IMR-90 (cell line): Measurements from ENCODE around the gene TRNAU1AP. TPM values are rescaled to one million over a fixed set of nuclear protein-coding genes. Genes with fewer than 3 reads are reported as not detected.

Experiments used
- ATAC-seq: fragments of 200-7000 bp; cut with Tn5 transposase; 2 replicates; pipeline ENCODE4 v1.9.1; 2020; ENCODE audit warnings: low read depth, mild to moderate bottlenecking, moderate library complexity
- BruUV-seq: library from RNA; stranded (reverse); fragments of 400-500 nt; replicated peaks from 2 replicates; lab custom pipeline; 2021; lab: Mats Ljungman, UMichigan
- CTCF ChIA-PET: fragments of 300-600 bp; formaldehyde crosslinking; extraction: SDS; loops from one replicate; lab custom pipeline; 2021; ENCODE audit warnings: antibody characterized with exemption; lab: Yijun Ruan, JAX
- POLR2A ChIA-PET: fragments of 300-600 bp; sonication (Branson Sonifier 250); formaldehyde crosslinking; loops from one replicate; lab custom pipeline; 2022; ENCODE audit warnings: antibody characterized with exemption; ENCODE audit not compliant: unreplicated experiment; lab: Charles Lee
- DNase-seq: peaks from one replicate; pipeline ENCODE4 v3.0.0; 2013
- H2AFZ ChIP-seq: replicated peaks from 2 replicates; pipeline ENCODE3; 2013; ENCODE audit warnings: low read length, mild to moderate bottlenecking; ENCODE audit not compliant: poor library complexity
- H2AK5ac ChIP-seq: 2 replicates; pipeline ENCODE4 v1.6.1; 2013; ENCODE audit warnings: low read depth, low read length, inconsistent platforms
- H2AK9ac ChIP-seq: replicated peaks from 2 replicates; pipeline ENCODE3; 2013; ENCODE audit warnings: mild to moderate bottlenecking, low read depth, low read length, moderate library complexity; ENCODE audit not compliant: poor library complexity
- H2BK120ac ChIP-seq: 2 replicates; pipeline ENCODE4 v1.6.1; 2013; ENCODE audit warnings: low read depth, low read length, inconsistent platforms
- H2BK15ac ChIP-seq: 3 replicates; pipeline ENCODE4 v1.6.1; 2013; ENCODE audit warnings: low read depth, low read length, inconsistent platforms
- H2BK20ac ChIP-seq: 2 replicates; pipeline ENCODE4 v1.6.1; 2013; ENCODE audit warnings: low read depth, mild to moderate bottlenecking, inconsistent platforms, low read length, moderate library complexity
- H2BK5ac ChIP-seq: 2 replicates; pipeline ENCODE4 v1.6.1; 2013; ENCODE audit warnings: mild to moderate bottlenecking, low read depth, low read length, inconsistent platforms; ENCODE audit not compliant: poor library complexity, severe bottlenecking
- H3K14ac ChIP-seq: replicated peaks from 2 replicates; pipeline ENCODE4 v1.6.1; 2013; ENCODE audit warnings: low read depth, low read length, inconsistent platforms
- H3K18ac ChIP-seq: 2 replicates; pipeline ENCODE4 v1.6.1; 2013; ENCODE audit warnings: low read depth, low read length, control low read depth
- H3K23ac ChIP-seq: 2 replicates; pipeline ENCODE4 v1.6.1; 2013; ENCODE audit warnings: low read depth, low read length, inconsistent platforms
- H3K27ac ChIP-seq: 2 replicates; pipeline ENCODE4 v1.5.1; 2013; ENCODE audit warnings: mild to moderate bottlenecking, control low read depth, low read length; ENCODE audit not compliant: insufficient read depth
- H3K27me3 ChIP-seq: 2 replicates; pipeline ENCODE4 v1.6.1; 2013; ENCODE audit warnings: low read length; ENCODE audit not compliant: control insufficient read depth, insufficient read depth
- H3K36me3 ChIP-seq: 2 replicates; pipeline ENCODE4 v1.6.1; 2013; ENCODE audit warnings: low read length, mixed read lengths; ENCODE audit not compliant: control insufficient read depth, insufficient read depth
- H3K4ac ChIP-seq: 2 replicates; pipeline ENCODE4 v1.6.1; 2013; ENCODE audit warnings: low read depth, low read length, inconsistent platforms
- H3K4me1 ChIP-seq: 2 replicates; pipeline ENCODE4 v1.6.1; 2013; ENCODE audit warnings: low read length, mixed read lengths; ENCODE audit not compliant: control insufficient read depth, insufficient read depth
- H3K4me2 ChIP-seq: 2 replicates; pipeline ENCODE4 v1.6.1; 2013; ENCODE audit warnings: low read depth, mild to moderate bottlenecking, control low read depth, low read length, moderate library complexity
- H3K4me3 ChIP-seq: 2 replicates; pipeline ENCODE4 v1.5.1; 2013; ENCODE audit warnings: low read depth, mild to moderate bottlenecking, control low read depth, low read length, moderate library complexity; ENCODE audit not compliant: insufficient read depth
- H3K56ac ChIP-seq: 2 replicates; pipeline ENCODE4 v1.6.1; 2013; ENCODE audit warnings: low read length, inconsistent platforms; ENCODE audit not compliant: insufficient read depth; ENCODE audit errors: extremely low read depth
- H3K79me1 ChIP-seq, 2 experiments: 2 replicates each; pipeline ENCODE4 v1.6.1; 2013; ENCODE audit warnings: low read length in 2 of 2, inconsistent platforms in 1 of 2, low read depth in 1 of 2
- H3K9ac ChIP-seq: 2 replicates; pipeline ENCODE4 v1.6.1; 2013; ENCODE audit warnings: low read depth, low read length, control low read depth
- H3K9me1 ChIP-seq: 2 replicates; pipeline ENCODE4 v1.6.1; 2013; ENCODE audit warnings: low read length, inconsistent platforms; ENCODE audit not compliant: insufficient read depth
- H3K9me3 ChIP-seq: 2 replicates; pipeline ENCODE4 v1.6.1; 2013; ENCODE audit warnings: low read length; ENCODE audit not compliant: control insufficient read depth, insufficient read depth
- H4K20me1 ChIP-seq: 2 replicates; pipeline ENCODE4 v1.6.1; 2013; ENCODE audit warnings: low read length, inconsistent platforms; ENCODE audit not compliant: insufficient read depth
- H4K5ac ChIP-seq: 2 replicates; pipeline ENCODE4 v1.6.1; 2013; ENCODE audit warnings: mild to moderate bottlenecking, low read depth, low read length, control low read depth
- H4K8ac ChIP-seq, 2 experiments: 2 replicates each; pipeline ENCODE4 v1.6.1; 2013; ENCODE audit warnings: low read depth in 2 of 2, low read length in 2 of 2, control low read depth in 1 of 2, inconsistent platforms in 1 of 2
- H4K91ac ChIP-seq: 2 replicates; pipeline ENCODE4 v1.6.1; 2013; ENCODE audit warnings: low read depth, low read length, inconsistent platforms; ENCODE audit not compliant: insufficient read depth
- CHD1 ChIP-seq: IDR thresholded peaks from 2 replicates; pipeline ENCODE4 v1.6.1; 2012; ENCODE audit warnings: low read depth, low read length, improper control_type of control experiment
- dilution Hi-C: fragments of 300-500 bp; cut with HindIII; formaldehyde crosslinking; loops from one replicate; pipeline ENCODE4 v1.14.3; 2018; ENCODE audit warnings: low sequenced_read_pairs; ENCODE audit not compliant: unreplicated experiment
- in situ Hi-C: fragments of 300-500 bp; cut with MboI; formaldehyde crosslinking; loops from 3 replicates; pipeline ENCODE4 v1.14.3; 2019; ENCODE audit warnings: low sequenced_read_pairs, inconsistent platforms, mixed read lengths
- intact Hi-C: fragments of 100-400 bp; cut with micrococcal nuclease; formaldehyde crosslinking; loops from 2 replicates; pipeline ENCODE4 v1.10.0; 2022
- polyA plus RNA-seq, 3 experiments: library from polyadenylated mRNA; depleted of rRNA; stranded (reverse); fragments of >200 nt; gene quantifications; 2 replicates each; pipeline ENCODE4 v1.2.3, GENCODE V29; 2012; ENCODE audit warnings: low replicate concordance in 1 of 3
- total RNA-seq: library from RNA; depleted of rRNA; stranded (reverse); fragments of >200 nt; gene quantifications from 2 replicates; pipeline ENCODE4 v1.2.3, GENCODE V29; 2012

The TRNAU1AP gene
- total and polyA plus RNA-seq, 2 of the 4 experiments (the other 2 are of a cell fraction), result 23.3 to 23.8 TPM

DNA sequence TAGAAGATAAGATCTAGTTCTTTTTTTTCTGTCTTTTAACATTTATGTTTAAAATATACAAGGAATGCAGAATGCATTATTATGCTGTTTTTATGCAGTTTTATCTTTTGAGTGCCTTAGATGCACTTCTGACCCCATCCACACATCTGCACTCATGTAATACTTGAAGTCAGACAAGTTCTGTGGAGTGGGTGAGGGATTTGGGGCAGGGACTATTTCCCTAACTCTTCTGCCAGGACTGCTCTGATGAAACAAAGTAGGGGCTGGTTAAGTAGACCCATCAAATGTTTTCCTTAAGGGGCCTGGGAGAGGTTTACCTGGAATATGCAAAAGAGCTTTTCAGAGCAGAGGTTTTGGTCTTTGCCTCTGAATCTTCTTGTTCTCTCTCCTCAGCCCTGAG, 11.4 kb downstream of the TRNAU1AP start:
- Histone ChIP-seq H3K4me2 (no peak overlapping the region), H3K9ac (no peak overlapping the region), H3K27me3 (no peaks in the 10 kb centered on the region), H3K36me3 (peaks cover 52% of the 10 kb centered on the region), H2AK9ac (no peak overlapping the region), H4K20me1 (no peaks in the 10 kb centered on the region), H3K18ac (no peak overlapping the region), H4K91ac (no peak overlapping the region), H3K9me3 (no peaks in the 10 kb centered on the region), H3K23ac (no peak overlapping the region), H3K56ac (no peak overlapping the region), H3K9me1 (no peaks in the 10 kb centered on the region), H2AK5ac (no peak overlapping the region), H4K5ac (no peak overlapping the region), H3K4me3 (no peak overlapping the region), H2BK20ac (no peak overlapping the region), H2BK5ac (no peak overlapping the region), H2BK15ac (no peak overlapping the region), H2AFZ (no peak overlapping the region), H3K4ac (no peak overlapping the region), H3K4me1 (no peaks in the 10 kb centered on the region), H4K8ac (no peak overlapping the region), H2BK120ac (no peak overlapping the region), H3K27ac (no peak overlapping the region), H3K14ac (no peak overlapping the region), H3K79me1 (peaks cover 6% of the 10 kb centered on the region in 2 experiments; a peak in 2 of 4 replicates)
- intact Hi-C loops, result no loop called here
- CTCF ChIA-PET, result interaction anchor here (0.6 to 1.0 kb wide), 2 partner anchors 24 to 37 kb away, joined by 3 to 6 read pairs; no protein-coding TSS in a partner anchor
- in situ Hi-C loops, result no loop called here
- POLR2A ChIA-PET, result no interaction called here
- no TSS peak for BruUV-seq
- TF ChIP-seq CHD1, result no peak
- ATAC-seq, result no peak
- DNase-seq, result no peak
- dilution Hi-C loops, result no loop called here
